ENCODE measurements around the gene FAM149B1.

FAM149B1 gene

DNA sequence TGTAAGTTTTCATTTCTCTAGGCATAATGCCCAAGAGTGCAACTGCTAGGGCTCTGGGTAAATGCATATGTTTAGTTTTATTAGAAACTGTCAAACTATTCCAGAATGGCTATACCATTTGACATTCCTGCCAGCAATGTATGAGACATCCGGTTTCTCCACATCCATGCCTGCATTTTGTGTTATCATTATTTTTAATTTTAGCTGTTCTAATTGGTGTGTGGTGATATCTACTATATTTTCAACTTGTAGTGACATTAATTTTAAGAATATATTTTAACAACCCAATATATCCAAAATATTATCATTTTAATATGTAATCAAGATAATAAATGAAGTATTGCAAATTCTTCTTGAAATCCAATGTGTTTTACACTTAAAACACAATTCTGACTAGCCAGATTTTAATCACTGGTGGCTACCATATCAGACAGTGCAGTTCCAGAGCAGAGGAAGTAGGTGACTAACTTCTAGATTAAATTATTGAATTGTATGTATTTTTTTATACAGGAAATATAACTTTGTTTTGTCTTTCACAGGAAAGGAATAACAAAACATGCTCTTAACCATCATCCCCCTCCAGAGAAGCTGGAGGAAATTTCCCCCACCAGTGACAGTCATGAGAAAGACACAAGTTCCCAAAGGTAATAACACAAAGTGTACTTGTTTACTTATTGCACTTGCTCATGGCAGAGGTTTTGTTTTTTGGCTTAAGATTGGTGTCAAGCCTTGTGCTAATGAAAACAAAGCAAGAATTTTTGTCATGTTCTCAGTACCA is 6.4 kb downstream of the FAM149B1 start:
- no peak for DNase-seq

GRCh38 chr10:73182568-73182967 is 14.6 kb downstream of the FAM149B1 start:
- DNase-seq, result no peak

DNA sequence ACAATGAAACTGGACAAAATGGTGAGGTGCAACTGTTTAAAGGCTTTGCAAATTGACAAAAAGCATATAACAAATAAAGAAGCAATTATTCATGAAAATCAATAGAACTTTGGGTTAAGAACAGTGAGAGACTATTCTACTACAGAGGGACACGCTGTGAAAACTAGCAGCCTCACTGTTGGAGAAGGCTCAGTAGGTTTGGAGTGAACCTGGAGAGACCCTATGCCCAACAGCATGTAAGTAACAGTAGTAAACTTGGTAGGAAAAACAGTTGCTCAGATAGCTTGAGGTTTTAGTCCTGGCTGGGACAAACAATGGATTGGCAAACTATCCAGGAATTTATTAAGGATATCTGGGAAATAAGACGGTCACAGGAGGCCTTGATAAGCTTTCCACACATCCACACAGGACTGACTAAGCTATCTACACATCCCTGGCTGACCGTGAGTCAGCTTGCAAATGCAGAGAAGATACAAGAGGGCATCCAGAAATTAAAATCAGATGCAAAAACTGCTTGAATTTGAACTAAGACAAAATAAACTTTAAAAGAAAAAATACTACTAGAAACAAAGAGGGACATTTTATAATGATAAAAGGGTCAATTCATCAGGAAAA is 15.9 kb downstream of the FAM149B1 start:
- no peak for DNase-seq

GRCh38 chr10:73186266-73186665 is 18.3 kb downstream of the FAM149B1 start:
- no peak for DNase-seq

GRCh38 chr10:73190188-73190587 is 22.3 kb downstream of the FAM149B1 start:
- no peak for DNase-seq

GRCh38 chr10:73205081-73205480 is 37.2 kb downstream of the FAM149B1 start:
- no peak for DNase-seq

- no peak for DNase-seq
Observed at GRCh38 chr10:73205890-73206289, 38.0 kb downstream of the FAM149B1 start.

DNA sequence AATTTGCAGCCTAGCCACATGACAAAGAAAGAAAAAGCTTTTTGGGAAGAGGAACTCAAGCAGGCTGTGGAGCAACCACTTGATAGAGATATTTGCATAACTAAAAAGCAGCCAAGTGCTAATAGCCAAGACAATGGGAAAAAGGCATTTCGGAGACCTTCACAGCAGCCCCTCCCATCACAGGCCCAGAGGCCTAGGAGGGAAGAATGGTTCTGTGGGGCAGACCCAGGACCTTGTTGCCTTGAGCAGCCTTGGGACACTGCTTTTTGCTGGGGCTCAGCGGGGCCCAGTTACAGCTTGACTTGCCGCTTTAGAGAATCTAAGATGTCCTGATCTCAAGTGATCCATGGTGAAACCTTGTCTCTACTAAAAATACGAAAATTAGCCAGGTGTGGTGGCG is 38.5 kb downstream of the FAM149B1 start:
- no peak for DNase-seq

GRCh38 chr10:73207883-73208282 is 40.0 kb downstream of the FAM149B1 start:
- no peak for DNase-seq

DNA sequence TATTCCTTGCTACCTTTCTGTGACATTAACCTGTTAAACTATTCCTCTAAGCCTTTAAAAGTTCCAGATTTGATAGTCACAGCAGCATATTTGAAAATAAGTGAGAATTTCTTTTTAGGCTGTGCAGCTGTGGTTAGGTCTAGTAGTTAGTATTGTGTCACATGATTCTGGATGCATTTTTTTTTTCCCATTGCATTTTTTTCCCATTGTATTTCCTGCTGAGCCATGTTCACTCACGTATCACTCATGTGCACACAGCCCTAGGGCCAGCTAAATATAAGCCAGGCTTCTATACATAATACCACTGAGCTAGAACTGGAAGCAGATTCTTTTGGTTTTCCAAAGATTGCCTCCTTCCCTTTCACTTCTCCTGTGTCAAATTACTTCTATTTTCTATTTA is 41.8 kb downstream of the FAM149B1 start:
- DNase-seq, result no peak

- no peak for DNase-seq
Observed at GRCh38 chr10:73210395-73211105, 42.6 kb downstream of the FAM149B1 start.

GRCh38 chr10:73211106-73211811 is 43.3 kb downstream of the FAM149B1 start:
- DNase-seq, result no peak

GRCh38 chr10:73215749-73216148 is 47.8 kb downstream of the FAM149B1 start:
- DNase-seq, result no peak

DNA sequence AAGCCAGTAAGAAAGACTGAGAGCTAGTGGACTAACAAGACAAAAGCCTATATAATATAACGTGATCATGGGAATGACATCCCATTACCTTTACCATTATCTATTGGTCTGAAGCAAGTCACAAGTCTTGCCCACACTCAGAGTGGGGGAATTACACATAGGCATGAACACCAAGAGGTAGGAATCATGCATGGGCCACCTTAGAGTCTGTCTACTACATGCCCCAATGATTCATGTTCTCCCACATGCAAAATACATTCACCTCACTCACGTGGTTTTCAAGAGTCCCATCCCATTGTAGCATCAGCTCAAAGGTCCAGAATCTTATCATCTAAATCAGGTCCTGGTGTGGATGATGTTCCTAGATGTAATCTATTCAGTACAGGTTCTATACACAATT is 49.7 kb downstream of the FAM149B1 start:
- DNase-seq, result no peak

DNA sequence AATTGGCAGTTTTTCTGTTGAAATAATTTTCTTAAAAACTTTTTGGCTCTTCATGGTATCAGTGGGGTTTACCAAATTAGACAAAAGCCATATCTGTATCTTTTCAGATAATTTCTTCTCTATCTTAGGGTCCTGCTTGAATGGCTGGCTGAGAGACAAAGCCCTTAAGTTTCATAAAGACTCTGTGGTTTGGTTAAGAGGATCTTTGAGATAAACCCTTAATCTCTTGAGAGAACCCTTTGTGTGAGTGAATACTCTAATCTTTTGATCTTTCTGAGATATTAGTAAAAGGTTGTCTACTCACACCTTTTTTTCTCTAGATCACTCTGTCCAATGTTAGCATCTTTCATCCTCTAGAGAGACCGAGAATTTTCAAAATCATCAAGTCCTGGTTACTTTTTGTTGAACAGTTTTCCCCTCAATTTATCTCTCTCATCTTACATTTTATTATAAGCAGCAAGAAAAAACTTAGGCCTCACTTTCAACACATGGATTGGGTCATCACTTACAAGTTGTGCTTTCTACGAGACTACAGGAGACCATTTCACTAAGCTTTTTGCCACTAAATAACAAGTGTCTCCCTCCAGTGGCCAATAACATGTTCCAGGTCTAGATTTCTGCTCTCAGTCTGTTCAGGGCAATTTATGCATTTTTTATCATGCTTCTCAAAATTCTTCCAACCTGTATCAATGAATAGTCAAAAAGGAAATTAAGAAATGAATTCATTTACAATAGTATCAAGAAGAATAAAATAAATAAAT is 50.7 kb downstream of the FAM149B1 start:
- DNase-seq, result no peak

- no peak for DNase-seq
Observed at GRCh38 chr10:73219384-73219783, 51.5 kb downstream of the FAM149B1 start.

DNA sequence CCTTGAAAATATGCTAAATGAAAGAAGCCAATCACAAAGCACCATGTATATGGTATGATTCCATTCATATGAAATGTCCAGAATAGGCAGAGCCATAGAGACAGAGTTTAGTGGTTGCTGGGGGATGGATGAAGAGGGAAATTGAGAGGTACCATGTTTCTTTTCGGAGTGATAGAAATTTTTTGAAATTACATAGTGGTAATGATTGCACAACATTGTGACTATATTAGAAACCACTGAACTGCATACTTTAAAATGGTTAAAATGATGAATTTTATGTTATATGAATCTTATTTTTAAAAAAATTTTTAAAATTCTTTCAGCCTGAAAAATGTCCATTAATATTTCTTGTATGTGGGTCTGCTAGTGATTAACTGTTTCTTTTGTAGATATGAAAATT is 53.1 kb downstream of the FAM149B1 start:
- DNase-seq, result no peak

DNA sequence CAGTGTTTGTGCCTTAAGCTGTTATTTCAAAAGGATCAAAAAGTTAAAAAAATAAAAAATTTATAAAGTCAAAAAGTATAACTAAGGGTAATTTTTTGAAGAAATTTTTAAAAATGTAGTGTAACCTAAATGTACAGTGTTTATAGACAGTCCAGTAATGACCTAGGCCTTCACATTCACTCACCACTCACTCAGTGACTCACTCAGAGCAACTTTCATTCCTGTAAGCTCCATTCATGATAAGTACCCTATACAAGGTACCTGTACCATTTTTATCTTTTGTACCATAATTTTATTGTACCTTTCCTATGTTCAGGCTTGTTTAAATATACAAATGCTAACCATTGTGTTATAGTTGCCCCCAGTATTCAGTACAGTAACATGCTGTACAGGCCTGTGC is 57.6 kb downstream of the FAM149B1 start:
- DNase-seq, result no peak

DNA sequence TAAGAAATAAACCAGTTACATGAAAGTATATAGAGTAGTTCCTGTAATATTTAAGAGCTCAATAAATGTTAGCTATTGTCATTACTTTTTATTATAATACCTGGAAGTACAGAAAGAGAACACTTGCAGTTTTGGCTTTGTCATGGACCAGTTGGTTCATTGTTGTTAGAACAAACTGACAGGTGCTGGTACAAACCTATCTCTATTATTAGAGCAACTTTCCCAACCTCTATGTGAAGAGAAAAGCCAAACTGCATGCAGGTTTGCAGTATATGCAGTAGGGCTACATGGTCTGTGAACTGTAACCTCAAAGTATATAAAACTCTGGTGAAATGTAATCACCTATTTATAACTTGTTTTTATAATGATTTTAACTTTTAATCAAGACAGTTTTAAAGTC is 58.7 kb downstream of the FAM149B1 start:
- no peak for DNase-seq

DNA sequence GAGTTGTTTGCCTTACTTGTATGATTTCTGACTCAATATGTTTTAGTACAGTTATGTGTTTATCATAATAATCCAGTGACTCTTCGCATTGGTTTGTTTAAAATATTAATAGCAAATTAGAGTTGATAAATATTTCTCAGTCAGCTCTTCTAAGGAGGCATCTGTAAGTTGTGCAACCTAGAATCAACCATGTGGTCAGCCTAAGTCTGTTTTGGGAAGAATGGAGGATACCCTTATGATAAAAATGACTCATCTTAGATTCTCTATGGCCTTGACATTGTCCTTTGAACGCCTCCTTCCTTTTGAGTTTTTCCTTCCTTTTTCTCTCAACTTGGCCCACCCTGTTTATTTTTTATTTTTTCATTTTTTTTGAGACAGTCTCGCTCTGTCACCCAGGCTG is 60.3 kb downstream of the FAM149B1 start:
- DNase-seq, result no peak

GRCh38 chr10:73229567-73229966 is 61.6 kb downstream of the FAM149B1 start:
- DNase-seq, result no peak

GRCh38 chr10:73232887-73233286 is 65.0 kb downstream of the FAM149B1 start:
- no peak for DNase-seq
